Endothelial cell of umbilical vein (primary cell): ENCODE measurements around the gene GPR17.

Source experiments
- CTCF ChIP-seq, 2 donors: IDR thresholded peaks; 1 replicate in 1 of 2; 2 replicates in 1 of 2; pipeline ENCODE4 v1.5.1; 2011; ENCODE audit warnings: low read length in 2 of 2, mild to moderate bottlenecking in 2 of 2, moderate library complexity in 2 of 2, control low read depth in 1 of 2, inconsistent platforms in 1 of 2, low read depth in 1 of 2; ENCODE audit not compliant: insufficient read depth in 1 of 2; ENCODE audit errors: extremely low read depth in 1 of 2
- EZH2 ChIP-seq: IDR thresholded peaks from 2 replicates; pipeline ENCODE4 v1.6.1; 2012; ENCODE audit warnings: borderline replicate concordance, low read depth, mild to moderate bottlenecking, moderate library complexity, low read length, inconsistent platforms; ENCODE audit not compliant: severe bottlenecking
- FOS ChIP-seq: IDR thresholded peaks from 2 replicates; pipeline ENCODE4 v1.6.1; 2011; ENCODE audit warnings: mild to moderate bottlenecking, low read length, moderate library complexity, borderline replicate concordance; ENCODE audit not compliant: insufficient read depth
- MYC ChIP-seq: IDR thresholded peaks from one replicate; pipeline ENCODE4 v1.6.1; 2011; ENCODE audit warnings: mild to moderate bottlenecking, low read depth, low read length
- POLR2A ChIP-seq: IDR thresholded peaks from 2 replicates; pipeline ENCODE4 v1.6.1; 2012; ENCODE audit warnings: low read depth, mild to moderate bottlenecking, control low read depth, low read length
- POLR2AphosphoS5 ChIP-seq: IDR thresholded peaks from 2 replicates; pipeline ENCODE4 v1.6.1; 2012; ENCODE audit warnings: low read depth, mild to moderate bottlenecking, control low read depth, low read length, moderate library complexity; ENCODE audit not compliant: insufficient read depth

- no peak for TF ChIP-seq CTCF (IDR thresholded peaks at IDR 0.05; ENCODE audit: extremely low read depth in 1 of 2, insufficient read depth in 1 of 2, low read depth in 1 of 2, low read length in 2 of 2)
- TF ChIP-seq POLR2AphosphoS5 = no peak
- TF ChIP-seq POLR2A = no peak
- no peak for TF ChIP-seq EZH2
- no peak for TF ChIP-seq FOS
- TF ChIP-seq MYC = no peak
Observed at GRCh38 chr2:127599211-127599610, 46.7 kb upstream of the GPR17 start.
